Esophagus mucosa (tissue), 1 donor: ENCODE results near the gene ST3GAL5. TPM values are rescaled to one million over a fixed set of nuclear protein-coding genes. Genes with fewer than 3 reads are reported as not detected.

ENCODE experiments used
- ATAC-seq: fragments of 200-7000 bp; cut with Tn5 transposase; one replicate; pipeline ENCODE4 v1.9.1; 2020
- total RNA-seq: library from RNA; stranded (reverse); gene quantifications from one replicate; pipeline ENCODE4 v1.2.4, GENCODE V29; 2023
- donor health status: DM: yes; HTN: yes; CAD: no.

The ST3GAL5 gene
- total RNA-seq, 1 donor from 2014 or later: 1.2 TPM

DNA sequence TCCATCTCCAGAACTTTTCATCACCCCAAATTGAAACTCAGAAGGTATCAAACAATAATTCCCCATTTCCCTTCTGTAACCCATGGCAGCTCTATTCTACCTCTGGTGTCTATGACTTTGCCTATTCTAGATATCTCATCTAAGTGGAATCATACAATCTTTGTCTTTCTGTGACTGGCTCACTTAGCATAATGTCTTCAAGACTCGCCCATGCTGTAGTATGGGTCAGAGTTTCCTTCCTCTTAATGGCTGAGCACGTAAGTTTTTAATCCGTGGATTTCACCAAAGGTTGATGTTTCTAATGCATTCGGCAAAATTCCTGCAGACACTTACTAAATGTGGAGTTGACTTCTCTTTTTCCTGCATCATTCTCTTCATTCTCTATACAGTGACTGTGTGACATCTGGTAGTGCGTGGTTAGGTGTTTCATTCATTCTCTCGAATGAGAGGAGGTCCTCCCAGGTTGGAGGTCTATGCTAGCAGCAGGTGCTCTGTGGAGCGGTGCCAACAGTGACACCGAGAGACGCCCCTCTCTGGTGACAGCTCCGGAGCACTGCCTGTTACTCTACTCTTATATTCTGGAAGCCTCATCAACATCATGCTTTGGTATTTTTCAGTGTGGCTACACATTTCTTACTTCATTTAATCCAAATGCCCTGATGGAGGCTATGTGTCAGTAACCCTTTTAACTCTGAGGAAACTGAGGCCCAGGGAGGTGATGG, 84.9 kb downstream of the ST3GAL5 start:
- ATAC-seq: no peak

- peak; percentile 18 for ATAC-seq
Observed at GRCh38 chr2:85802354-85803103, 86.3 kb downstream of the ST3GAL5 start.

DNA sequence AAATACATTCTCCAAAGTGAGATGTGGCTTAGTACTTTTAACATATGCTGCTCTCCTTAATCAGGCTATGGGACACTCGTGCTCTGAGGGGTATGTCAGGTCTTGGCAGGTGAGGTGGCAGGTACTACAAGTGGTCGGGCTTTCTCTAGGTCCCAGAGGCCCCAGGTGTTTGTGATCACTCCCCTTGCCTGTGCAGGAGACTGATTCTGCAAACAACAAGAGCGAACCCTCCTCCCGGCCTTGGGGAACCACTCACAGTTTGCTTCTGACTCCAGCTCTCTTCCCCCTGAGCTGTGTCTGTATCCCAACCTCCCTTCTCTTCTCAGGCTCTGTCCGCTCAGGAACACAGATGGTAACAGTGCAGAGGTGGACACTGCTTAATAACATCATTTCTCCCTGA, 86.9 kb downstream of the ST3GAL5 start:
- ATAC-seq: no peak

GRCh38 chr2:85800586-85800985, 88.2 kb downstream of the ST3GAL5 start:
- no peak for ATAC-seq

DNA sequence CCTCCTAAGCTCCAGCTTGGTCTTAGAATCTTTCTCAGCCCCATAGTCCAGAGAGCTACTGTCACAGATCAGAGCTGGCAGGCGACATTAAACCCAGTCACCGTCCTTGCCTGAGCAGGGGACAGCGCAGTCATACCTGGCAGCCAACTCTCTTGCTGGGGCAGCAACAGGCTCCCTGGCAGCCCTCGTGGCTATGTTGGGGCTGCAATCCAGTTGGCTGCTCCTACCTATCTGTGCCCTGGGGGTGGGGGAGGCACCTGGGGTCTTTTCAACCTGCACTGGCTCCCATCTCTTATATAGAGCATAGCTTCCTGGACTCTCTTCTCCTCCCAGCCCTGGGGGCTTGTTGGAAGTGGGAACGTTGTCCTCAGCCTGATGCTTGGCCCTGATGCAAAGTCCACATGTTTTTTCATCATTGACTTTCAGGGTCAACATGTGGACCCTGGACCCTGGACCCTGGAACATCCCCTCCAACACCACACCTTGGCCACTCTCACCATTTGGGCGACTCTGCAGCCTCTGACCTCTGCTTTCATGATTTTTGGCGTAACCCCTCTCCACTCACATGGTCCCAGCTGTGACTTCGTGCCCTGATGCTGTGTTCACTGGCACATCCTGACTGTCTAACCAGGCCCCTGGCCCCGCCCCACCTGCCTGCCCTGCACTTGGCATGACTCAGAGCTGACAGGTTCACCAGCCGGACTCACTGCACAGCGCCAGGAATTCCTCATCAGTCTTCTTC, 89.4 kb downstream of the ST3GAL5 start:
- peak; percentile 85 for ATAC-seq

GRCh38 chr2:85797921-85798320, 90.9 kb downstream of the ST3GAL5 start:
- ATAC-seq: no peak

GRCh38 chr2:85797263-85797660, 91.5 kb downstream of the ST3GAL5 start:
- no peak for ATAC-seq

GRCh38 chr2:85796341-85797262, 92.2 kb downstream of the ST3GAL5 start:
- no peak for ATAC-seq

DNA sequence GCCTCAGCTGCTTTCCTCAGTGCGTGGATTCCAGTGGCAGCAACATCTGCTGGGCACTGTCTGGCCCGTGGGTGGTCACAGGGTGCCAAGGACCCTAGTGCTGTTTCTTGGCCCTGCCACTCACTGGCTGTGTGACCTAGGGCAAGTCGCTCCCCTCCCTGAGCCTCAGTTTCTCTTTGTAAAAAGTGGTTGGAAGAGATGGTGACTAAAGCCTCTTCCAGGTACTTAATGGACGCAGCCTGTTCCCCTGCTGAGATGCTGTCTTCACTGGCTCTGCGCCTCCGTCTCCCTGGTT, 92.8 kb downstream of the ST3GAL5 start:
- no peak for ATAC-seq

DNA sequence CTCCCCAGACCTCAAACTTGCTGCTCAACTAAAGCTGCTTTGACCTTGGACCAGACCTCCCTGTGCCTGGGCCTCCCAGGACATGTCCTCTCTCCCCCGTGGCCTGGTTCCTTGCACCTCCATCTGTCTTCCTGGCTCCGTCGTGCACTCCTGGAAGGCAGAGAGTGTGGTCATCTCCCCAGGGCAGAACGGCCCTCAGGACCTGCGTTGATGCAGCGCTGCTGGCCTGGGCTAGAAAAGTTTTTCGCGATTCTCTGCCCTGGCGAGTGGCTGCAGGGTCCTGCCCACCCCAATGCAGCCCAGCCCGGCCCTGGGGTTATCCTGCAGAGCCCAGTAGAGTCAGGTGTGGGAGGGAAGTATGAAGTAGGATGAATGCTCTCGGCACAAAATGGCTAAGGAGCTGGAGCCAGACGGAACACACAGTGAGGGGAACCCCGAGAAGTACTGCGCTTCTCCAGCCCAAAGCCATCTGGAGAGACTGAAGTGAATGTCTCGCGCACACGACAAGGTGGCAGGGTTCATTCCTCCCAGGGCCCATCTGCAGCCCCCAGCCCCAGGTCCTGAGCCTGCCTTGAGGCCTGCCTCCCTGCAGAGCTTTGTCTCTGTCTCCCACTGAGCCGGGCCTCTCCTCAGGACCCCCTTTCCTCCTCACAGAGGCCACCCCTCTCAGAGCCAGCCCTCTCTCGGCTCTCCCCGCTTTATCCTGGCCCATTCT, 93.3 kb downstream of the ST3GAL5 start:
- ATAC-seq: no peak

DNA sequence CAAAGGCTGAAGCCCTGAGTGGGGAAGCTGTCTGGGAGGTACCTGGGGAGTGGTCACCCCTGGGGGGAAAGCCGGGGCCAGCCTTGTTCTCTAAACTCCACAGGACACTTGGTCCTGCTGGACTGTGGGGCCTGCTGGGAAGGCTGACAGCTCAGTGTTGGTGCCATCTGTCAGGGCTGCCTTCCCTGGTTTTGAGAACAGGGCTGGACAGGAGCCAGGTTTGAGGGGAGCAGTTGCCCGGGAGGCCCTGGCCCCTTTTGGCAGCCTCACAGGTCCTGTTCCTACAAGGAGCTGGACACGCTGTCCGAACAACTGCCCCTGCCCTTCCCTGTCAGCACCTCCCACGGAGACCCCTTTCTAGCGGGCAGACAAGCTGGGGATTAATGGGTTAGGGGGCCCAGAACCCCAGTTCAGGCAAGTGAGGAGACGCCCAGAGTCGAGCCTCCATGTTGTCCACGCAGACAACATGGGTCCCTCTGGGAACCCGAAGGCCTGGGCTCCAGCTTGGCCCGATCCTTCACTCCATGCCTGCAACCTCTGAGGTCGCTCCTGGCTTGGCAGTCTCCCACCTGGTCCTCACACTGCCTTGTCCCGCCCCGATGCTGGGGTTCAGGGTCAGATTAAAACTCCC, 94.2 kb downstream of the ST3GAL5 start:
- no peak for ATAC-seq

GRCh38 chr2:85794038-85794441, 94.8 kb downstream of the ST3GAL5 start:
- ATAC-seq: no peak

DNA sequence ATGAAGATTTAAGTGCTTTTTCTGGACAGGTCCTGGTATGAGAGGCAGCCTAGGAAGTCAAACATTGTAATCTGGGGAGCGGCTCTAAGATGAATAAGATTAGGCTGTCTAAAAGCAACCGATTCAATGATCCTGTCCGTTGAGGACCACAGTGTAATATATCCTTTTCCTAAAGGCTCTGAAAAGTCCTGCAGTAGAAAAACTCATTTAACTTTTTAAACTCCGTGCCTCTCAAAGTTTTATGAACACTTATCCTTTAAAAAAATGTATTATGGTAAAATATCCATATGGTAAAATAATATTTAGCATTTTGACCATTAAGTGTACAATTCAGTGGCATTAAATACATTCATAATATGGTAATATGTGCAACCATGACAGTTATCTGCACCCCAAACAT, 95.2 kb downstream of the ST3GAL5 start:
- no peak for ATAC-seq

GRCh38 chr2:85792783-85793441, 95.9 kb downstream of the ST3GAL5 start:
- ATAC-seq: no peak

DNA sequence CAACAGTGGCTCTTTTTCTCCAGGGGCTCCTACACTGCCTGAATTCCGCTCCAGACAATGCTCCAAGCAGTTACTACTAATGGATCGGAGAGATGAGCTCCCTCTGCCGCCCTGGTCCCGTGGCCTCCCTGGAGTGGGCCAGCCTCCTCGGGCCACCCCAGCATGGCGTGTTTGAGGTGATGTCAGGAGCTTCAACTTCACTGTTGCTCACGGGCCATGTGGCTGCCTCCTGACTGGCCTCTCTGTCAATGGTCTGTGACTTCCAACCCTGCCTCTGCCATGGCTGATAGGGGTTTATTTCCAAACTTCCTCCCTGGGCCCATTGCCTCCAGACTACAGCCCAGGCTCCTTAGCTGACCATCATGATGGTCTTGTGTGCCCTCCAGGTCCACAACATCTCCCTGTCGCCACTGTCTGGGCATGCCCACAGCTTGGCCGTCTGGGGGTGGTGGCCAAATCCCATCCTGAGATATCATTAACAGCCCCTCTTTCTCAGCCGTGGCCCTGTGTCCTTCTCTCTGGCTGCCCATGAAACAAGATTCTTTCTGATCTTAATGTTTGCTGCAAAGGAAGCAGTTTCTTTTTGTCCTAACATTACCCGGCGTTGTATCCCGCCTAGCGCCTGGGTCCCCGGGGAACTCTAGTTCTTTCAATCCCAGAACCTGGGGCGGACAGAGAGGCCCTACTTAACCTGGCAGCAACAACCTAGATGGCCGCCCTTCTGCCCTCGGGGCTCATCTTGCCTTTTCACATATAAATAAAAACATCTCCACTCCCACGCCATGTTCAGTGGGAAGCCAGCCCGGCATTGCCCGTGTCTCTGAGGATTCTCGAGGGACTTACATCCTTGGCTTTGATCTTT, 96.9 kb downstream of the ST3GAL5 start:
- ATAC-seq: no peak

GRCh38 chr2:85790499-85791188, 98.1 kb downstream of the ST3GAL5 start:
- ATAC-seq: no peak

GRCh38 chr2:85790032-85790431, 98.8 kb downstream of the ST3GAL5 start:
- ATAC-seq: no peak

DNA sequence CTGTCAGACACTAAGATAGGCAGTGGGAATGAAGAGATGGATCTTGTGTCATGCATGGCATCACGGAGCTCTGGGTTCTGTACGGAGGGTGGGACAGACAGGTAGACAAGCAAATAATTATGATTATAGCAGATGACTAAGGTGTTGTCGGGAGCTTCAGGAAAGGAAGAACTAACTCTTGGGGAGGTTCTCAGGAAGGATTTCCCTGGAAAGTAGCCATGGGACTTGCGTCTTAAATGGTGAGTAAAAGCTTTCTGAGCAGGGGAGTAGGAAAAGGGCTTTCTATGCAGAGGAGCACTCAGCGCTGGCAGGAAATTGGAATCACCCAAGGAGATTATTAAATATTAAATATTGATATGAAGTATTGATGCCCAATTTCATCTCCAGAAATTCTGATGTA, 99.5 kb downstream of the ST3GAL5 start:
- no peak for ATAC-seq

DNA sequence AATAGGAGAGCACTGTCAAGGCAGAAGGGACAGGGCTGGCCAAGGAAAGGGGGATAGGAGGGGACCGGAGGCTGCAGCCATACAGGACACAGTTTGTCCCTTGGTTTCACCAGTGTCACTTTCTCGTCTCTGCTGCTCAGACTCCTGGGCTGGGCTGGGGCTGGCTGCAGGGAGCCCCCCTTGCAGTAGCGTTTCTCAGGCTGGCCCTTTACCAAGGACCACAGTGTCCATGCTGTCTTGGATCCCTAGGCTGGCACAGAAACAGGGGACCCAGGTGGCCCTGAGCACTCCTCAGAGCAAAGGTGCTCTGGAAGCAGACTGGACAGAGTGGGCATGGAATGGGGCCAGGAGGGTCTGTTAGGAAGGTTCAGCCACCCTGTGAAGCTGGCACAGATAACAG, 100.2 kb downstream of the ST3GAL5 start:
- no peak for ATAC-seq
